HG03064 (cell line): ENCODE data around the gene HTT.

ENCODE experiments used
- ATAC-seq: cut with Tn5 transposase; IDR thresholded peaks from one replicate; pipeline ENCODE4 v1.9.1; 2021; ENCODE audit warnings: low read depth; ENCODE audit not compliant: unreplicated experiment

HTT gene

DNA sequence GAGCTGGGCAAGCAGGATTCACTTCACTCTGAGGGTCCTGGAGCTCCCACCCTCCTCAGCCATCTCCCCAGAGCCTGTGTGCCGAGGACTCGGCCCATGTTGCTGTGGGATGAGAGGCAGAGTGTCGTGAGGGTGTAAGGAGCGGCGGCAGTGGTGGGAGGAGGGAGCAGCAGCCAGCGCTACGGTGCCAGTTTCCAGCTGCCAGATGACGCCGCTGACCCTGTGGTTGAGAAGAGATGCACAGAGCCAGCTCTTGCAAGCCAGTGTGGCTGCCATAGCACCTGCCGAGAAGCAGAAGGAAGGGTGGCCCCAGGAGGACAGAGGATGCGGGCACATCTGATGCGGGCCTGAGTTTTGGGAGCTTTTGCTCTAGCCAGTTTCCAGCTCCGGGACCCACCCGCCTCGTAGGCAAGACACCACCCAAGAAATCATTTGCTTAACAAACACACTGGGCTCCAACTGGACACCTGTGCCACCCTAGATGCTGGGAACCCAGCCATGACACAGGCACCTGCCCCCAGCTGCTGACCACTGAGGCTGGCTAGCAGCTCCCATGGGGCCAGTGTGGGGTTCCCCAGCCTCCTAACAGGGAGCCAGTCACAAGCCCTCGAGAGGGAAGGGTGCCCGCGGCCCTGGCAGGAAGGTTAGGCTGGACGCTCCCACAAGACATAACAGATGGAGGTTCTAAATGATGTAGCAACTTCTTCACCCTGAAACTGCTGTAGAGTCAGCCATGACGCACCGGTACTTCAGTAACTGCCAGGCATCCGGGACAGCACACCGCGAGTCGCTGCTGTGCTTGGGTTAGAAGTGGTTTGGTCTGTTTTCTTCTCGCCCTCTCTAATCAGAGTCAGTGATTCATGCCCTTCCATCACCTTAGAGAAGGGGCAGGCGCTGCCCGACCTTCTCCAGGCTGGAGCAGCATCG, 183.3 kb downstream of the HTT start:
- ATAC-seq = no peak

DNA sequence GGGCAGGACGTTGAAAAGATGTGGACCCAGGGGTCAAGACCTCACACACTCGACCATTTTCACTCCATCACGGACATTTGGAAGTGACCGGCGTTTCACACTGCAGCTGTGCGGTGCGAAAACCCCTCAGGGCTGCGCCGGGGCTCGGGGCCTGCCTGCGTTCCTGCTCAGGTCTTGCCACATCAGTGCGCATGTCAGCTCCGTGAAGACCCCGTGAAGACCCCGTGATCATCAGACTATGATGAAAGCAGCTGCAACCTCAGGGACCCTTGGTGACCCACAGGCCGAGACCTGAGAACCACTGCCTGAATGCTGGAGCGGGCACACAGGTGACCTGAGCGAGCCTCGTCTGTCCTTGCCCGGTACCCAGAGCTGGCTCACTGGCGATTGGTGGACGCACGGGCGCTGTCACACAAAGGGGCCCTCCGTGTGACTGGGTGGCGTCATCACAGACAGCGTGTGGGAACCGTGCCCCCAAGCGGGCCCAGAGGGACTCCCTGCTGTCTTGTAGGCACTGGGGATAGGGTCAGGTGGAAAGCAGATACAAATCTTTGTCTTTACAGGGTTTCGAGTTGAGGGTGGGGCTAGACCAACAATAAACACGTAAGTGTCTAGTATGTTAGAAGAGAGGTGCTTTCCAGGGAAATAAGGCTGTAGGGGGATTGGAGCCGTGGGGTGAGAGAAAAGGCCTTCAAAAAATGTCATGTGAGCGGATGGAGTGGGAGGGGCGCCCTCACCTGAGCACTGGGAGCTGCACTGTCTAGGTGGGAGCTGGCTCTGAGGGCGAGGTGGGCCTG, 187.1 kb downstream of the HTT start:
- no peak for ATAC-seq

DNA sequence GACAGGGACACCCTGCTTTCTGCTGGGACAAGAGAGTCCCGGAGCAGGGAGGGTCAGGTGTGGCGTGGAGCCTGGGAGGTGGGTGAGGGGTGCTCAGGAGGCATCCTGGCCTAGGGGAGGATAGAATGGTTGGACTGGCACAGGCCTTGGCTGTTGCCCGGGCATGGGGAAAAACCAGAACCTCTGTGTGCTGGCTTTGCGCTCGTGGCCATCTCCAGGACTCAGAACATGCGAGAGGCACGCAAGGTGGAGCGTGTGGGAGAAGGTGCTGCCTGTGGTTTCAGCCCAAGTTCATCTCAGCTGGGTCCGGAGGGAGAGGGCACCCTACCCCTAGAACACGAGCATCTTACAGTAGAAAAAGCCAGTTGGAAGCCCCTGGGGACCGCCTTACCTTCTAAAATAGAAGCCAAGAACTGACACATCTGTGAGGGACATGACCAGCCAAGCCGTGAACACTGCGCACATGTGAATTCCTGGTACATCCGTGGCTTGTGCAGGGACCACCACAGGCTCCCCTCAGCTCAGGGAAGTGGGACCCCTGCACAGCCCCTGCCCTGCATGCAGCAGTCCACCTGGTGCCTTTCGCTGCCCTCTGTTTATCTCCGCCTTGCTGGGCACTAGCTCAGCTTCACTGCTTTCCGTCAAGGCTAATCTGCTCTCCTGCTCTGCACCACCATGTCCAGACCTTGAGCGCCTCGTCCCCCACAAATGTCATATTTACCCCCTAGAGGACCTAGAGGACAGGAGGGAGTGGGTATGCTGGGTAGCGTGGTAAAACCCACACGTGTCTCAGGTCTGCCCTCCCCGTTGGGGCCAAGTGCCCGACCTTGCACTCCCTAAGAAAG, 187.9 kb downstream of the HTT start:
- ATAC-seq = no peak

DNA sequence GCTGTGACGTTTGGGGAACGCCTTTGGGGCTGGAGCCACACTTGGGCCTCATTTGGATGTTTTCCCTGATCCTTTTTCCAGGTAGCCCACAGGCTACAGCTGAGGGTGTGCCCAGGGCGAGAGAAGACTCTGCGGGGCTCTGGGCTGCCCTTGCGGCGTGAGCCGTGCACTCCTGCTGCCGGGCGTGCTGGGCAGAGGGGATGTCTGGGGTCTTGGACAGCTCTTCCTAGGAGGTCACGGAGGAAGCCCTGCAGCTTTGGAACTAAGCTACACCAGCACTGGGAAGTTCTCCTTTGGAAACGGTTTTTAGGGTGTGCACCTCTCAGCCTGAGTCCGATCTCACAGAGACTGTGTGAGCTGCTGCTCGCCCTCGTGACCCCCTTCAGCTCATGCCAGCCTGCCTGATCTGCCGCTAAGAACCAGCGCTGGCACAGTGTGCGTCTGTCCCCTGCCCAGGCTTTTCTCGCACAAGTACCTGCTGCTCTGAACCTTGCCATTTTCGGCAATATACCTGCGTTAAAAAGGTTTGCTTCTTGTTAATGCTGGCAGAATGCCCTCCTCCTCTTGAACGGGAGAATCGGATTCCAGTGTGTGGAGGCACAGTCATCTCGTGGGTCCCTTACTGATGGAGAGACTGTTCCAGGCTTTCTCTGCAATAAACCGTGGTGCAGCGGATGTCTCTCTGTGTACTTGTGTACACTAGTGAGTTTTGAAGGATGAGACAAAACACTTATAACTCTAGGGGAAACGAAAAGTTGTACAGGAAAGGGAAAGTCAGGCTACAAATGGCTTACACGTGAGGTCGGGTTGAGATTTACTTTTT, 188.8 kb downstream of the HTT start:
- no peak for ATAC-seq

DNA sequence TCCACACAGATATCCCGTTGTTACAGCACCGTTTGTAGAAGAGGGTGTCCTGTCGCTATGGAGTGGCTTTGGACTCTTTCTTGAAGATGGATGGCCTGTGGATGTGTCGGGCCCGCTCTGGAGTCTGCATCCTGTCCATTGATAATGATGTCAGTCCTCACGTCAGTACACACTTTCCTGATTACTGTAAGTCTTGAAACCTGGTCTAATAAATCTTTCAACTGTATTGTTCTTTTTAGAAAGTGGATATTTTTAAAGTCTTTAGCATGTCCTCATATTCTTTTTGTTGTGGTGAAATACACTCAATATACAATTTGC, 189.4 kb downstream of the HTT start:
- ATAC-seq = no peak

DNA sequence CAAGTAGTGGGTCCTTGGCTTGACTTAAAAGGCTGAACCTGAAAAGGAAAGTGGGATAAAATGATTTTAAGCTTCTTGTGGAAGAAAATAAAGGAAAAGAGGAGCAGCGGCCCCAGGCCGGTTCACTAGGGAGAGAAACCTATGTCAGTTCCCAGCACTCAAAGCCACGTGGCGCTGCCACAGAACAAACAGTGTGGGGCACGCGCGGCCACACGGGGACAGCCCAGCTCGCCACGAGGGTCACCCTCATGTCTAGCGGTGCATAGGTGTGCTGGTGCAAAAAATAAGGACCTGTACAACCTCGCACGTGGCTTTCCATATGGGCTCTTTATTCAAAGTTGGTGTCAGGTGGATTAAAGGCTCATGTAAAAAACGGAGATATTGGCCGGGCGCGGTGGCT, 191.6 kb downstream of the HTT start:
- ATAC-seq = no peak

DNA sequence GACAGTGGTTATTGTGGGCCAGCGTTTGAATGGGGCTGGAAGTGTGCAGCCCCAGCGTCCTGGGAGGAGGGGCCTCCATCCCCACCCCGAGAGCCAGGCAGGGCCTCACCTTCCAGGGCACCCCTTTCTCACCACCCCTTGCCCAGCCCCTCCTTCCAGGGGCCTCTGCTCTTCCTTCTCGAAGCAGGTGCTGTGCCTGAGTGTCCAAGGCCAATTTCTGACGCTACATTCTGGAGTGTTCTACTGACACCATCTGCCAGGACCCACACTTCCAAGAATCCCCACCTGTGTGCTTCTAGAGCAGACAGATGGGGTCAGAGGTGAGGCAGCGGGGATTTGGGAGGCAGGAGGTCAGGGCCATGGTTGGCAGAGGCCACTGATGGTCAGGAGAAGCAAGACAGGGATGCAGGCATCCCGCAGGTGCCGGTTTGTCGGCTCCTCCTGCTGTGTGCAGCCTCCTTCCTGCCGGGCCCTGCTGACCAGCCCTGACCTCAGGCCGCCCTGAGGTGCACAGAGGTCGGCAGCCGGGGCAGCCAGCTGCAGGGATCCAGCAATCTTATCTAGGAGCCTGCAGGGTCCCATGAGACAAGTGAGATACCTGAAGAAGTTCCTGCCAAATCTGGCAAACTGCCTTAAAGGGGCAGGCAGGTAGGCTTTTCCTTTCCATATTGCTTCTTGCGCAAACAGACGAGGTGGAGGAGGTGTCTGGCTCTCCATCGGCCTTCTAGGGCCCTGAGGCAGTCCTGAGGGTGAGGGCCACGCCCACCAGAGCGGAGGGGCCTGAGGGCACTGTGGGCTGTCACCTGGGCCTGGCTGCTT, 193.3 kb downstream of the HTT start:
- ATAC-seq = no peak

DNA sequence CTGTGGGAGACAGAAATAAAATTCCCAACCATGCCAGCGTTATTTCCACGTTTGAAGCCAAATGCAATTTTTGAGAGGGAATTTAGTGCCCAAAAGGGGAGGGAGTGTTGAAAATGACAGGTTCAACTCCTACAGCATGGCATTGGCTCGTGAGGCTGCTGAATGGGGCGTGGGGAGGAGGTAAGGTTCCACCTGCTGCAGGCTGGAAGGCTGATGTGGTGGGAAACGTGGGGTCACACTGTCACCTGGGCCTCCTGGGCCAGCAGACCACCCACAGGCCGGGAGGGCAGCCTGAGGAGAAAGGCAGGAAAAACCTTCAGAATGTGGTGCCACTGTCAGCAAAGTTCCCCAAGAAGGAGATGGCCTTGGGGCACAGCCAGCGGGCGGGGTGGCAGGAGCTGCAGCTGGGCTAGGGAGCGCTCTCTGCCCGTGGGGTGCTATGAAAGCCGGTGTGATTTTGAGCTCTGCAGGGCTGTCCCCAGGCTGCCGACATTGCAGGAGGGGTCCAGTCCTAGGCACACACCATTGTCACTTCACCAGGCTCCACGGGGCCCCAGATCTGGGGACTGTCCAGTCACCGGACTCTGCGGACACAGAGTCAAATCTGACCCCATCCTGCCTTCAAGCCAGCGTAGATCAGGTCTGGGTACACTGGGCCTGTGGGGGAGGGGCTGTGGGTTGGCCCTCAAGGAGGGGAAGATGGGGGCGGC, 194.1 kb downstream of the HTT start:
- no peak for ATAC-seq

DNA sequence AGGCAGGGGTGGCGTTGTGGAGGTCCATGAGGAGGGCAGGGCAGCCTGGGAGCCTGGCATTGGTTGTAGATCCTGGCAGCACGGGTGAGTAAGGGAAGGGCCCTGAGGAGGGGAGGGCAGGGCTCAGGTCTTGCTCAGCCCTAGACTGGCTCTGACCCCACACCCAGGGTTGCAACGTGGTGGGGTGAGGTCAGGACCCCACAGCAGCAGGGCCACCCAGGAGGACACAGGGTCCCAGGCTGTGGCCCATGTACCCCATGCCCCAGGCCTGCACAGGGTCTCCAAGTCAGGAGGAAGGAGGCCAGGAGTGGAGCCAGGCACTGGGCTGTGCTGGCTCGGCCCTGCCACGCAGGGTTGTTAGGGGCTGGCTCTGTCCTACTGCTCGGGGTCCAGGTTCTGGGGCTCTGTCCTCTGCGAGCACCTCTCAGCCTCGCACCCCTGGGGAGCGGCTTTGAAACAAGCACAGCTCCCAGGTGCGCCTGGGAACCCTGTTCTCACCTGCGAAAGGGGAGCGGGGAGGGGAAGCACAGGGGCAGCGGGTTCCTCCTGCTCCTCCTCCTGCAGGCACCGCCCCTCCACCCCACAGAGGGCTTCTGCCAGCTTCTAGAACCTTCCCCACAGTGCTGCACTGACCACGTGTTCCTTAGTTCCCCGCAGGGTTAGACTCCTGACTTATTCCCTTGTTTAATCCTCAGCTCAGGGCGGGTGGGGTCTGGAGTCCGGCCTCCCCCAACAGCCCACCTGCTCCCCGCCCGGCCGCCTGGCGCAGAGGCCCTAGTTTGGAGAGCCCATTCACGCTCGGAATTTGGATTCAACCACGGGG, 194.8 kb downstream of the HTT start:
- ATAC-seq = no peak

DNA sequence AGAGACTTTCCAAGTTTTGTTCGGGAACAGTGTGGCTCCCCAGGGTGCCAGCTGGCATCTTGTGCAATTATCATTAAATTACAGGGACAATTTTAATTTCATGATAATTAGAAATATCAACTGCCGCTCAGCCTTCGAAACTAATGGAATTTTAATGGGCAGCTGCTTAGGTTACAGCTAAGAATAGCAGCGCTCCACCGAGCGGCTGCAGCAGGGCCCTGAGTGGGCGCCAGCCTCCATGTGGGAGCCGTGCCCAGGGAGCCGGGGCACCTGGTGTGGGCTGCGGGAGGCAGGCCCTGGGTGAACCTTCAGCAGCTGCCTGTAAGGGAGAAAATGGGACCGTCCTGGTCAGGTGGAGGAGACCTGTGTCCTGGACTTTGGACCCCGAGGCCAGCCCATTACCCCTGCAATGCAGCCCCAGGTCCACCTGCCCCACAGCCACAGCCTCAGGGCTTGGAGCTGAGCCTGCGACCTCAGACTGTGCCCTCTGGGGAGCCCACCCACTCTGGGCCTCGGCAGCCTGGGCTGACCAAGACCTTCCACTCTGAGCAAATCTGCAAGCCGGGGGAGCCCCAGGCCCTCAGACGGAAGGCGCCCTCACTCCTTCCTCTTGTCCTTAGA, 195.6 kb downstream of the HTT start:
- no peak for ATAC-seq

DNA sequence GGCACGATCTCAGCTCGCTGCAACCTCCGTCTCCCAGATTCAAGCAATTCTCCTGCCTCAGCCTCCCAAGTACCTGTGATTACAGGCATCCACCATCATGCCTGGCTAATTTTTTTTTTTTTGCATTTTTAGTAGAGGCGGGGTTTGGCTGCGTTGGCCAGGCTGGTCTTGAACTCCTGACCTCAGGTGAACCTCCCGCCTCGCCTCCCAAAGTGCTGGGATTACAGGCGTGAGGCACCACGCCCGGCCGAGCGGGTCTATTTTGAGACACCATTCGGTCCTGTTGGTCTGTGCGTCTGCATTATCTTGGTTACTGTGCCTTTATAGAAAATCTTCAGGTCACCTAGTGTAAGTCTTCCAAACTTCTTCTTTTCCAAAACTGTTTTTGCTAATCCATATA, 196.7 kb downstream of the HTT start:
- ATAC-seq = no peak

DNA sequence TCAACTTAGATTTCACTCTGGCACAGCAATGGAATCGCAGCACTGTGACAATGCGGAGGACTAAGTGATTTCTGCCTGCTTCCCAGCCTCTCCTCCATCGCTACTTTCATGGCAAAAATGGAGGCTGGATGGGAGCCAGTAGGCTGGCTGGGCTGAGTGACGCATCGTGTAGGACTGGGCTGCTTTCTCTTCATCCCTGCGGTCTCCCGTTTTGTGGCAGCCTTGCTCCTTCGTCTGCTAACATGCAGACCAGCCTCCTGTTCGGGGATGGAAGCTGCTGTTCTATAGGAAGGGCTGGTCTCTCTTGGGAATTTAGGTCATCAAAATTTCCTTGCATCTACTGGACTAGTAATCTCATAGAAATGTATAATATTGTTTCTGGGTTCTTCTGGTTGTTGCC, 202.5 kb downstream of the HTT start:
- no peak for ATAC-seq

DNA sequence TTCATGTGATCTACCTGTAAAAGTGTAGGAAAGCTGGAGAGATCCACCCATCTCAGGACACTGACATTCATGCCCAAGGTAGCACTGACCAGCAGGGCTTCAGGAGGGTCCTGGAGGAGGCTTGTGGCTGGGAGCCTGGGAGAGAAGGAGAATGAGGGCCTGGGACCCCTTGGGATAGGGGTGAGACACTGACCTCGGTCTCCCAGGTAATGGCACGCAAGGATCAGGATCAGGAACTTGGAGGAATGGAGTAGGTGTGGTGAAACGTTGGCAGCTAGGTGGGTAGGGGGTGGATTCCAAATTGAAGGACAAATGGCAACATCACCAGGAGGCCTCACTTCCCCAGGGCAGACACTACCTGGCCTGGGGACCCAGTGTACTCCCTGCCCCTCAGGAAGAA, 206.0 kb downstream of the HTT start:
- no peak for ATAC-seq

DNA sequence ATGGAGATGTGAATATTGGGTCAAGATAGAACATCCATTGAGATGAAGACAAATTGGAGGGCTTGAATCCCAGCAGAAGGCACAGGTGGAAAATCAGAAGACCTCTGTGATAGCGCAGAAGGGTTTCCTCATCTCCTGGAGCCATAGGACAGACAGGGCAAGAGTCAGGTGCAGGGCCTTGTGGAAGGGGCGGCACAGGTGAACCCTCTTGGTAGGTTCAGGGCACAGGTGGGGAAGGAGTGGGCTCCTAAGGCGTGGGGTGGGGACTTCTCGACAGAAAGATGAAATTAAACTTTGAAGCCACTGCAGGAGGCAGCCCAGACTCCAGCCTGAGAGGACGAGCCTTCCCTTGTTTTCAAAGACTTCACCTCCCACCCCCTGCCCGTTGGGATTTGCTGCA, 209.0 kb downstream of the HTT start:
- no peak for ATAC-seq

DNA sequence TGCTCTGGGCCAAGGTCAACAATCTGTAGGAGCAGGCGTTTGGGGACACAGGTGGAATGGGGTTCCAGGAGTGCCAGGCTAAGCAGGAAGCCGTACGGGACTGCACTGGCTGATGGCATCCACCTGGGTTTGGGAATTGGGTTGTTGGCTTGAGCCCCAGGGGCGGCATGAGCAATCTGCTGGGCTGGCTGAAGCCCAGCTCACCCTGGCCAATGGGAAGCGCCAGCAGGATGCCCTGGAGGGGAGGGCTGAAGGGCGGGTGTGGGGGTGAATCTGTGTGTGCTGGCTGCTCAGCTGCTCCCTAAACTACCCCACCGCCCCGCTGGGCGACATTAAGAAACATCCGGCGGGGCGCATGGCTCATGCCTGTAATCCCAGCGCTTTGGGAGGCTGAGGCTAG, 209.4 kb downstream of the HTT start:
- no peak for ATAC-seq

DNA sequence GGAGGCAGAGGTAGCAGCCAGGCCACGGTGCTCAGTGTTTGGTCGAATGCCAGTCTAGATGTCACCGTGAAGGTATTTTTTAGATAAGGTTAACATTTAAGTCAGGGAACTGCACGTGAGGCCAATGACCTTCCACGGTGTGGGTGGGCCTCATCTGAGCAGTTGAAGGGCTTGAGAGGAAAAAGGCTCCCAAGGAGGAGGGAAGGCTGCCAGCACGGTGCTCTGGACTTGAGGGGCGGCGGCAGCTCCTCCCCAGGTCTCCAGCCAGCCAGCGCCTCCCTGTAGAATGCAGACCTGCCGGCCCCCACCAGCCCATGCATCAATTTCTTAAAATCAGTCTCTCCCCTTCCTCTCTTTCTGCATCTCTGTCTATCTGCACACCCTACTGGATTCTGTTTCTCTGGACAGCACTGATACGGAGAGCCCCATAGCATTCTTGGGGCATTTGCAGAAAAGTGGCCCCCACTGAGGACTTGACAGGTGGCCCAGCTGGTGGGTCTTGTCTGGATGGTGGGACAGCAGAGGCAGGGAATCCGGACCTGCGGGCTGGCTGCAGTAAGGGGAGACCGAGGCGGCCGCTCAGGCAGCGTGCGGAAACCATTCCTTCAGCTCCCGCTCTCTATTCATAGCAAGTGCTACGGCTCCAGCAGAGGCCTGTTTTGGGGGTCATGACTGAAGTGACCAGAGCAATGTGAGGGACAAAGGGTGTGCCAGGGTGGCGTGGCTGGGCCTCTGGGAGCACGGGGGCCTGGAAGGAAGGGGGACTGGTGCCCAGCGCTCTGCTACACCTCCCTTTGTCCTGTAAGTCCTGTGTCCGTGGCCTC, 210.5 kb downstream of the HTT start:
- ATAC-seq = no peak
